IPS-20b (cell line): ENCODE results near the gene RPL23.

Experiments
- H3K27ac ChIP-seq: one replicate; pipeline ENCODE4 v1.5.1; 2013; ENCODE audit warnings: low read length
- H3K27me3 ChIP-seq: 2 replicates; pipeline ENCODE4 v1.6.1; 2013; ENCODE audit warnings: mild to moderate bottlenecking, low read length, inconsistent platforms; ENCODE audit not compliant: insufficient read depth
- H3K36me3 ChIP-seq: 2 replicates; pipeline ENCODE4 v1.6.1; 2013; ENCODE audit warnings: low read depth, mild to moderate bottlenecking, inconsistent platforms, low read length, moderate library complexity; ENCODE audit not compliant: insufficient read depth
- H3K4me1 ChIP-seq: 2 replicates; pipeline ENCODE4 v1.6.1; 2013; ENCODE audit warnings: mild to moderate bottlenecking, control low read depth, inconsistent platforms, low read length, moderate library complexity; ENCODE audit not compliant: insufficient read depth
- H3K4me3 ChIP-seq: 2 replicates; pipeline ENCODE4 v1.5.1; 2013; ENCODE audit warnings: mild to moderate bottlenecking, low read length, inconsistent platforms
- H3K9ac ChIP-seq: 2 replicates; pipeline ENCODE4 v1.6.1; 2013; ENCODE audit warnings: low read depth, mild to moderate bottlenecking, inconsistent platforms, low read length, moderate library complexity
- H3K9me3 ChIP-seq: 2 replicates; pipeline ENCODE4 v1.6.1; 2013; ENCODE audit warnings: mild to moderate bottlenecking, low read depth, low read length, inconsistent platforms; ENCODE audit not compliant: insufficient read depth

The RPL23 gene

DNA sequence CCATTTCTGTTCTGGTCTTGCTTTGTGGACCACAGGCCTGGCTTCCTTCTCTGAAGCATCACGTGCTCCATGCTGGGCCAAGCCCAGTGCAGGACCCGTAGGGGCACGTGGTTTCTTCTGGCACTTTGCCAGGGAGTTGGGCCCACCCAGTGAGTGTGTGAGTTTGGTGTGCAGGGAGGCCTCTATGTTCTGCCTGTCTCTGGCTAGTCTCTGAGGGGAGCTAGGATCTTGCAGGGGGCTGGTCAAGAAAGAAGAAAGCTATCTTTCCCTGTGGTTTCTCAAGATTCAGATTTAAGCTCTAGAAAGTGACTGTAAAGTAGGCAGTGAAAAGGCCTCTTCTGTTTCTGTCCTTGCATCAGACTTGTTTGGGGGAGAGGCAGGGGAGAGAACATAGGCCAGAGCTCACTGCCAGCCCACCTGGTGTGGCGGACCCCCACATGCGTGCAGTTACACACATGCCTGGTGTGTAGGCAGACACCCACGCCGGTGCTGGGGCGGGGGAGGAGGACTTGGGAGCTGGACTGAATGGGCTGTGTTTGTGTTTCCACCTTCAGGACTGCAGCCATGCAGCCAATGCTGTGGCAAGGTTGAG, 28.2 kb upstream of the RPL23 start:
- Histone ChIP-seq H3K9me3 (no peaks in the 10 kb centered on the region), H3K4me3 (no peak overlapping the region), H3K9ac (peak overlapping the region; percentile 49; the same call in 1 of the 2 replicates), H3K36me3 (peaks cover 41% of the 10 kb centered on the region), H3K27ac (peak overlapping the region; percentile 66), H3K27me3 (no peaks in the 10 kb centered on the region), H3K4me1 (peaks cover 65% of the 10 kb centered on the region)

DNA sequence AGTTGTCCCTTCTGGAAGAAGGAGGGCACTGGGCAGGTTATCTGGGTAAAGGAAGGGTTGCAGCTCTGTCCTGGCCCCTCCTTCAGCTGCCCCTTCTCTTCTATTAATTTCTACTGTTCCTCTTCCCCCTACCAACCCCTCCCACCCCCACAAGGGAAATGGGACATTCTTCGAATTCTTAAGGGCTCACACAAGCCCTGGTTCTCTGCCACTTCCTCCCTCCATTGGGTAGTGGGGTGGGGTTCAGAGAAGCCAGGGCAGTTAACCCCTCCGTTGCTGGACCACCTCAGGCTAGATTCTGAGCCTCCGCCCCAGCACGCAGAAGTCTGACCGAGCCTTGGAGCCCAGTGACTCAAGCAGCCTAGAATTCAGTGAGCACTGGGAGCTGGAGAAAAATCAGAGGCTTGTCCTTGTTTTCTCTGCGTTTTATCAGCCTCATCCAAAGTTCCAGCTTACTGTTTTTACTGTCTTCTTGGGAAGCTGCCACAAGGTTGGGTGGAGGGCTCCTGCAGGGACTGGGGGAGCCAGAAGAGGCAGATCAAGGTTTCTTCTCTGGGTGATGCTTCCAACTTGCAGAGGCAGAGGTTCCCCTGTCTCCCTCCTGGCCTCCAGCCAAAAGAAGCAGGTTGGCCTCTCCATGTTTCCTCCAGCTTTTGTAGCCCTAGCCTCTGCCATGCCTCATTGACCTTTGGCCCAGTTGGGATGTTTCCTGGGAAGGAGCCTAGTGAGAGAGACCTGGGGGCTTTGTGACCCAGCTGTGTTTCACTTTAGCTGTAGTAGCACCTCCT, 26.6 kb upstream of the RPL23 start:
- peak overlapping the region; percentile 48; the same call in 1 of the 2 replicates for H3K4me3 ChIP-seq
- H3K27ac ChIP-seq = peak overlapping the region; percentile 75
- peaks cover 41% of the 10 kb centered on the region for H3K36me3 ChIP-seq
- H3K9me3 ChIP-seq = no peaks in the 10 kb centered on the region
- peaks cover 59% of the 10 kb centered on the region for H3K4me1 ChIP-seq
- H3K27me3 ChIP-seq = no peaks in the 10 kb centered on the region
- peak overlapping the region; percentile 83; the same call in 1 of the 2 replicates for H3K9ac ChIP-seq

DNA sequence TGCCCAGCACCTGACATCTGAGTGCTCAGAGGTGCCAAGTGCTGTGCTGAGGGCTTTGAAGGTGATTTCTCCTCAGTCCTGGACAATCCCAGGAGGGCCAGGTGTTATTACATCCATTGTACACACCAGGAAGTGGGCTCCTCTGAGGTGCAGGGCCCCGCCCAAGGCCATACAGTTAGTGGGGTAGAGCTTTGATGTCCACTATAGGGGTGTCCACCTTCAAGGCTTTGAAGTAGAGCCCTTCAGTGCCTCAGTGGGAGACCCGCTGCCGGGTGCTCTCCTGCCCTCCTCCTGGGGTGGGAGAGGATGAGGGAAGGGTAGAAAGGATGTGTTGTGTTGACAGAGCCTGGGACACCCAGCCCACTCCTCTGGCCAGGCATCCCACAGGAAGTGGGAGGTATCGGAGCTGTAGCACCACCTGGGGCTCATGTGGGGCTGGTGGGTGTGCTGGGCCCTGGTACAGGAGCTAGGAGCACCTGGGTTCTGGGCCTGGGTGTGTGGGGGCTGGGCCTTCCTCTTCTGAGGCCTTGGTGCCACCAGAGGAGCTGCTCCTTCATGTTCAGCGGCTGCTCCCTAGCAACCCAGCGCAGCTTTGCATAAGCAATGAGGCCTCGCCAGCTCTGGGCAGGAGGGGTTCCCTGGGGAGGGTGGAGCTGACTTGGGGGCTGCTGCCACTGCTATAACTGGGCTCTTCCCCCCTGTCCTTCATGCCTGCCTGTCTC, 23.8 kb upstream of the RPL23 start:
- peak overlapping the region; percentile 54 for H3K27ac ChIP-seq
- no peaks in the 10 kb centered on the region for H3K9me3 ChIP-seq
- peaks cover 54% of the 10 kb centered on the region for H3K4me1 ChIP-seq
- H3K36me3 ChIP-seq = peaks cover 35% of the 10 kb centered on the region
- peak overlapping the region; percentile 21; the same call in 1 of the 2 replicates for H3K9ac ChIP-seq
- H3K27me3 ChIP-seq = no peaks in the 10 kb centered on the region
- H3K4me3 ChIP-seq = peak overlapping the region; percentile 35; the same call in 1 of the 2 replicates

- H3K36me3 ChIP-seq = peaks cover 20% of the 10 kb centered on the region
- no peaks in the 10 kb centered on the region for H3K27me3 ChIP-seq
- H3K4me3 ChIP-seq = no peak overlapping the region
- no peaks in the 10 kb centered on the region for H3K9me3 ChIP-seq
- no peak overlapping the region for H3K27ac ChIP-seq
- no peak overlapping the region for H3K9ac ChIP-seq
- peaks cover 47% of the 10 kb centered on the region for H3K4me1 ChIP-seq
These were observed 22.1 kb upstream of the RPL23 start for GRCh38 chr17:38875477-38876075.

GRCh38 chr17:38874505-38875400, 21.2 kb upstream of the RPL23 start:
- Histone ChIP-seq H3K4me1 (peaks cover 40% of the 10 kb centered on the region; the same call in 1 of the 2 replicates), H3K9me3 (no peaks in the 10 kb centered on the region), H3K9ac (no peak overlapping the region; the same call in 1 of the 2 replicates), H3K36me3 (peaks cover 15% of the 10 kb centered on the region), H3K27ac (peak overlapping the region; percentile 29), H3K4me3 (no peak overlapping the region), H3K27me3 (no peaks in the 10 kb centered on the region)

GRCh38 chr17:38873640-38874380, 20.3 kb upstream of the RPL23 start:
- Histone ChIP-seq H3K9me3 (no peaks in the 10 kb centered on the region), H3K4me1 (peaks cover 37% of the 10 kb centered on the region; the same call in 1 of the 2 replicates), H3K36me3 (peaks cover 12% of the 10 kb centered on the region), H3K4me3 (no peak overlapping the region), H3K9ac (peak overlapping the region; percentile 41; the same call in 1 of the 2 replicates), H3K27ac (no peak overlapping the region), H3K27me3 (peaks cover 2% of the 10 kb centered on the region; the same call in 1 of the 2 replicates)

DNA sequence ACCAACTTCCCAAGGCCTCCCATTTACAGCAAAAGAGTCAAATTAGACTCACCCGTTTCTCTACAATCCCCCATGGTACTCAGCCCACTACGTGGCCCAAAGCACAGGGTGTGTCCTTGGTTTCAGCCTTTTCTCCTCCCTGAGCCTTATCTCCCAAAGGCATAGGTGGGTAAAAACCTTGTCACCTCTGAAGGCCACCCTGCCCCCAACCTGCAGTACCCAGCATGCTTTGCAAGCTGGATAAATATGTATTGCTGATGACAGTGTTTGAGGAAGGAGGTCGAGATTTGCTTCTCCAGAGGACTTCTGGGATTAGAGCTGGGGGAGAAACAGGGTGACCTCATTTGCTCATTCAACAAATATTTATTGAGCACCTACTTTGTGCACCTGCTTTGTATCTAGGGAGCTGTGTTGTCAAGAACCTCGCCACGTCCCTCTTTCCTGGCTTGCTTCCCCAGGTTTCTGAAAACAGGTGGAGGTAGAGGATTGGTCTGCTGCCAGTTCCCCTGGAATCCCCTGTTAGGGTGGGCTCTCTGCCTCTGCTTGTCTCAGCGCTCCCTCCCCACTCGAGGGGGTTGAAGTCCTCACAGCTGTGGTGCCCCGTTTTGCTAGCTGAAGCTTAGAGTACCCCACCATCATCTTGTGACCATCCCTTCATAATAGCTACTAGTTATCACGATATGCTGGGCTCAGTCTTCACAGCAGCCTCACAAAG, 19.3 kb upstream of the RPL23 start:
- peaks cover 27% of the 10 kb centered on the region; the same call in 1 of the 2 replicates for H3K4me1 ChIP-seq
- H3K4me3 ChIP-seq = no peak overlapping the region
- no peak overlapping the region; the same call in 1 of the 2 replicates for H3K9ac ChIP-seq
- H3K36me3 ChIP-seq = peaks cover 2% of the 10 kb centered on the region; the same call in 1 of the 2 replicates
- no peaks in the 10 kb centered on the region for H3K9me3 ChIP-seq
- no peak overlapping the region for H3K27ac ChIP-seq
- H3K27me3 ChIP-seq = peaks cover 9% of the 10 kb centered on the region; the same call in 1 of the 2 replicates

DNA sequence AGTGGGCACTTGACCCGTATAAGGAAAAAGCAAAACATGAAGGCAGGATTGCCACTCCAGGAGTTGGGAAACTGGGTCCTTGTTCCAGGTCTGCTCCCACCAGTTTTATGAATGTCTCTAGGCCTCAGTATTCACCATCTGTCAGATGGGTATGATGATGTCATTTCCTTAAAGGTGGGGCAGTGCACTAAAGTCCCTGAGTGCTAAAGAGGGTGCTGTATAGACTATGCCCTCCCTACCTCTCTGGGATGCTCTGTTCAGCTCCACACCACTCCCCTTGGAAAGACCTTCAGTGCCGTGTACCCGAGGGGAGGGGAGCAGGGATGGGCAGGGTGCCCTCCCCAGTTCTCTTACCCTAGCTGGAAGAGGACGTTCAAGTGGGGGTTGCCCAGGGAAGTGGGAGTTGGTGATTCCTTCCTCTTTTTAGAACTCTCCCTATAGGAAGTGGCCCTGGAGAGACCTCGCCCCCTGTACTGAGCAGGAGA, 18.5 kb upstream of the RPL23 start:
- Histone ChIP-seq H3K36me3 (no peaks in the 10 kb centered on the region; the same call in 1 of the 2 replicates), H3K27ac (peak overlapping the region; percentile 20), H3K9me3 (no peaks in the 10 kb centered on the region), H3K27me3 (peaks cover 9% of the 10 kb centered on the region; the same call in 1 of the 2 replicates), H3K9ac (peak overlapping the region; percentile 86; the same call in 1 of the 2 replicates), H3K4me1 (peaks cover 21% of the 10 kb centered on the region; the same call in 1 of the 2 replicates), H3K4me3 (peak overlapping the region; percentile 77; the same call in 1 of the 2 replicates)

- Histone ChIP-seq H3K9me3 (no peaks in the 10 kb centered on the region), H3K27me3 (peaks cover 9% of the 10 kb centered on the region; the same call in 1 of the 2 replicates), H3K9ac (peak overlapping the region; percentile 86), H3K27ac (peak overlapping the region; percentile 54), H3K4me3 (peak overlapping the region; percentile 77), H3K36me3 (no peaks in the 10 kb centered on the region; the same call in 1 of the 2 replicates), H3K4me1 (peaks cover 20% of the 10 kb centered on the region; the same call in 1 of the 2 replicates)
These were observed 17.9 kb upstream of the RPL23 start for GRCh38 chr17:38871247-38872015.
